ENCODE data around the gene HACD2. TPM values are rescaled to one million over a fixed set of nuclear protein-coding genes. Genes with fewer than 3 reads are reported as not detected.

Gene HACD2
- total and polyA plus RNA-seq, 2 donors from 2014 or later: 13.1 to 25.4 TPM

DNA sequence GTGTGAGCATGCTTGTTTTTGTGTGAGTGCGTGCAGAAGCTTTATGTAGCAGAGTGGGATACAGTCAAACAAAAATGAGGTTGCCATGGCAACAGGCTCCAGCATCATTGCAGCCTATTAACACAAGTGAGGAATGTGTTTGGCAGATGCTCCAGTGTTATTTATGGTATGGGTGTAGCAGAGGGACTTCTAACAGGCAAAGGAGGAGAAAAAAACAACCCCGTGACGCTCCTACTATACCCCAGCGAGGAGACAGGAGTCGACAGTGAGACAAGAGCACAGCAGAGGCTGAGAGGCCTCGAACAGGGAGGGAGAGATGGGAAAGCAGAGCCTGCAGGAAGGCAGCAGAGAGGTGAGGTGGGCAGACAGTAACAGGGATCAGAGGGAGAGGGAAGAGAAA lies 140.8 kb downstream of the HACD2 start:
- no peak overlapping the region for H3K9ac ChIP-seq (ENCODE audit: low read length in 3 of 3)
- TF ChIP-seq, protein P1, sequence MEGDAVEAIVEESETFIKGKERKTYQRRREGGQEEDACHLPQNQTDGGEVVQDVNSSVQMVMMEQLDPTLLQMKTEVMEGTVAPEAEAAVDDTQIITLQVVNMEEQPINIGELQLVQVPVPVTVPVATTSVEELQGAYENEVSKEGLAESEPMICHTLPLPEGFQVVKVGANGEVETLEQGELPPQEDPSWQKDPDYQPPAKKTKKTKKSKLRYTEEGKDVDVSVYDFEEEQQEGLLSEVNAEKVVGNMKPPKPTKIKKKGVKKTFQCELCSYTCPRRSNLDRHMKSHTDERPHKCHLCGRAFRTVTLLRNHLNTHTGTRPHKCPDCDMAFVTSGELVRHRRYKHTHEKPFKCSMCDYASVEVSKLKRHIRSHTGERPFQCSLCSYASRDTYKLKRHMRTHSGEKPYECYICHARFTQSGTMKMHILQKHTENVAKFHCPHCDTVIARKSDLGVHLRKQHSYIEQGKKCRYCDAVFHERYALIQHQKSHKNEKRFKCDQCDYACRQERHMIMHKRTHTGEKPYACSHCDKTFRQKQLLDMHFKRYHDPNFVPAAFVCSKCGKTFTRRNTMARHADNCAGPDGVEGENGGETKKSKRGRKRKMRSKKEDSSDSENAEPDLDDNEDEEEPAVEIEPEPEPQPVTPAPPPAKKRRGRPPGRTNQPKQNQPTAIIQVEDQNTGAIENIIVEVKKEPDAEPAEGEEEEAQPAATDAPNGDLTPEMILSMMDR (IDR thresholded peaks at IDR 0.05; ENCODE audit: borderline replicate concordance, extremely low read depth, insufficient read depth): no peak
- no peak overlapping the region for H3K27ac ChIP-seq (ENCODE audit: low read depth in 2 of 2, low read length in 2 of 2)
- H3K9me3 ChIP-seq (ENCODE audit: control insufficient read depth in 2 of 3, insufficient read depth in 1 of 3, low read length in 3 of 3): no peaks in the 10 kb centered on the region
- DNase-seq (peak in 1 of 5 donors; percentile 49), FAIRE-seq (no peak)
- no peaks in the 10 kb centered on the region for H3K27me3 ChIP-seq (ENCODE audit: control insufficient read depth, insufficient read depth, low read length)
- peaks cover 0 to 5% (median 0%) of the 10 kb centered on the region in 3 donors for H3K4me1 ChIP-seq (ENCODE audit: control insufficient read depth in 2 of 3, insufficient read depth in 2 of 3, low read depth in 1 of 3, low read length in 3 of 3)
- no peaks in the 10 kb centered on the region for H3K36me3 ChIP-seq (ENCODE audit: control insufficient read depth in 2 of 3, insufficient read depth in 3 of 3, low read length in 3 of 3)
- no peak overlapping the region for H3K4me3 ChIP-seq (ENCODE audit: low read length in 3 of 3)
- intact Hi-C loops (cut with DNase I): no loop called here

DNA sequence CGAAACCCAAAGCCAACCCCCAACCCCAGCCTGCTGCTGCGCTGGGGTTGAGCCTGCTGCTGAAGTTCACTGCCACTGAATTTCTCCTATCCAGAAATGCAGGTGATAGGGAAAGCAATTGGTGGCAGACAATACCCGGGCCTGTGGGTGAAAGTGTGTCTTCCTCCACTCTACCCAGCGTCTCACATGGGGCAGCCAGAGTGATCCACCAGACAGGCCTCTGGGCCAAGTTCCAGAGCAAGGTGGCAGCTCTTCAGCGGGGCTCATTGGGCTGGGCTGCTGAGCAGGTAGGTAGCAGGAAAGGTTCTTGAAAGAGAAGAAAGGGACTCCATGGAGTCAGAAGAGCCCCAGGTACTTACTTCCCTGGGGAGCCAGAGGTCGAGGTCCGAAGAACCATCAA lies 141.9 kb downstream of the HACD2 start:
- H3K36me3 ChIP-seq (ENCODE audit: control insufficient read depth in 2 of 3, insufficient read depth in 3 of 3, low read length in 3 of 3): no peaks in the 10 kb centered on the region
- no peak overlapping the region for H3K27ac ChIP-seq (ENCODE audit: low read depth in 2 of 2, low read length in 2 of 2)
- DNase-seq (no peak), FAIRE-seq (no peak)
- no peaks in the 10 kb centered on the region for H3K9me3 ChIP-seq (ENCODE audit: control insufficient read depth in 2 of 3, insufficient read depth in 1 of 3, low read length in 3 of 3)
- TF ChIP-seq, protein P1 (IDR thresholded peaks at IDR 0.05; ENCODE audit: borderline replicate concordance, extremely low read depth, insufficient read depth): no peak
- intact Hi-C loops (cut with DNase I): no loop called here
- no peak overlapping the region for H3K4me3 ChIP-seq (ENCODE audit: low read length in 3 of 3)
- H3K4me1 ChIP-seq (ENCODE audit: control insufficient read depth in 2 of 3, insufficient read depth in 2 of 3, low read depth in 1 of 3, low read length in 3 of 3): peaks cover 0 to 3% (median 0%) of the 10 kb centered on the region in 3 donors
- no peaks in the 10 kb centered on the region for H3K27me3 ChIP-seq (ENCODE audit: control insufficient read depth, insufficient read depth, low read length)
- H3K9ac ChIP-seq (ENCODE audit: low read length in 3 of 3): no peak overlapping the region

GRCh38 chr3:123442125-123442524 lies 142.7 kb downstream of the HACD2 start:
- Histone ChIP-seq H3K4me3 (ENCODE audit: low read length in 3 of 3) (no peak overlapping the region), H3K4me1 (ENCODE audit: control insufficient read depth in 2 of 3, insufficient read depth in 2 of 3, low read depth in 1 of 3, low read length in 3 of 3) (peaks cover 0 to 3% (median 0%) of the 10 kb centered on the region in 3 donors), H3K27me3 (ENCODE audit: control insufficient read depth, insufficient read depth, low read length) (no peaks in the 10 kb centered on the region), H3K27ac (ENCODE audit: low read depth in 2 of 2, low read length in 2 of 2) (no peak overlapping the region), H3K36me3 (ENCODE audit: control insufficient read depth in 2 of 3, insufficient read depth in 3 of 3, low read length in 3 of 3) (no peaks in the 10 kb centered on the region), H3K9me3 (ENCODE audit: control insufficient read depth in 2 of 3, insufficient read depth in 1 of 3, low read length in 3 of 3) (no peaks in the 10 kb centered on the region), H3K9ac (ENCODE audit: low read length in 3 of 3) (no peak overlapping the region)
- DNase-seq (no peak), FAIRE-seq (no peak)
- TF ChIP-seq, protein P1 (IDR thresholded peaks at IDR 0.05; ENCODE audit: borderline replicate concordance, extremely low read depth, insufficient read depth): no peak
- intact Hi-C loops (cut with DNase I): no loop called here

Other genes starting within 250 kb of the HACD2 start
- 33.6 TPM for gene ADCY5, start 136.0 kb downstream of the HACD2 start, total RNA-seq
- 7.1 TPM for gene ADCY5, start 136.0 kb downstream of the HACD2 start, polyA plus RNA-seq (ENCODE audit: insufficient read depth, low read depth, low replicate concordance)

Data from kidney (tissue), 14 donors.